ENCODE data around the gene OSBPL3. TPM values are rescaled to one million over a fixed set of nuclear protein-coding genes. Genes with fewer than 3 reads are reported as not detected.
A peak's percentile ranks its signal among the peaks of the same experiment; 100 is the strongest.

The OSBPL3 gene
- total and polyA plus RNA-seq, 8 donors, result 2.0 to 25.0 (median 9.9) TPM

- Histone ChIP-seq H3K9me3 (no peaks in the 10 kb centered on the region), H3K4me1 (peaks cover 0 to 38% (median 16%) of the 10 kb centered on the region in 4 donors), H3K27ac (peak overlapping the region in 1 of 5 donors; percentile 52), H3K4me3 (no peak overlapping the region), H3K36me3 (no peaks in the 10 kb centered on the region), H3K27me3 (no peaks in the 10 kb centered on the region)
- intact Hi-C loops (cut with DNase I; ENCODE audit: low total_unique reads), result no loop called here
- no peak for DNase-seq
- TF ChIP-seq, protein P1, sequence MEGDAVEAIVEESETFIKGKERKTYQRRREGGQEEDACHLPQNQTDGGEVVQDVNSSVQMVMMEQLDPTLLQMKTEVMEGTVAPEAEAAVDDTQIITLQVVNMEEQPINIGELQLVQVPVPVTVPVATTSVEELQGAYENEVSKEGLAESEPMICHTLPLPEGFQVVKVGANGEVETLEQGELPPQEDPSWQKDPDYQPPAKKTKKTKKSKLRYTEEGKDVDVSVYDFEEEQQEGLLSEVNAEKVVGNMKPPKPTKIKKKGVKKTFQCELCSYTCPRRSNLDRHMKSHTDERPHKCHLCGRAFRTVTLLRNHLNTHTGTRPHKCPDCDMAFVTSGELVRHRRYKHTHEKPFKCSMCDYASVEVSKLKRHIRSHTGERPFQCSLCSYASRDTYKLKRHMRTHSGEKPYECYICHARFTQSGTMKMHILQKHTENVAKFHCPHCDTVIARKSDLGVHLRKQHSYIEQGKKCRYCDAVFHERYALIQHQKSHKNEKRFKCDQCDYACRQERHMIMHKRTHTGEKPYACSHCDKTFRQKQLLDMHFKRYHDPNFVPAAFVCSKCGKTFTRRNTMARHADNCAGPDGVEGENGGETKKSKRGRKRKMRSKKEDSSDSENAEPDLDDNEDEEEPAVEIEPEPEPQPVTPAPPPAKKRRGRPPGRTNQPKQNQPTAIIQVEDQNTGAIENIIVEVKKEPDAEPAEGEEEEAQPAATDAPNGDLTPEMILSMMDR (IDR thresholded peaks at IDR 0.05), result no peak
- TF ChIP-seq POLR2A (IDR thresholded peaks at IDR 0.05), result no peak
- no peak for TF ChIP-seq EP300 (IDR thresholded peaks at IDR 0.05)
- WGBS, 5 donors, result 85 to 97% (median 92%) methylated on average over 1 of the region's 1 CpG
Measured at GRCh38 chr7:24966802-24967201, 13.2 kb downstream of the OSBPL3 start.

- H3K9me3 ChIP-seq, result no peaks in the 10 kb centered on the region
- H3K4me3 ChIP-seq, result no peak overlapping the region
- DNase-seq, result peak in 1 of 2 donors; percentile 71
- H3K27me3 ChIP-seq, result no peaks in the 10 kb centered on the region
- no peaks in the 10 kb centered on the region for H3K36me3 ChIP-seq
- peak overlapping the region in 2 of 5 donors; percentile 34 to 52 for H3K27ac ChIP-seq
- peaks cover 0 to 30% (median 16%) of the 10 kb centered on the region in 4 donors for H3K4me1 ChIP-seq
- intact Hi-C loops (cut with DNase I; ENCODE audit: low total_unique reads), result no loop called here
- TF ChIP-seq, protein P1 (IDR thresholded peaks at IDR 0.05), result no peak
- no peak for TF ChIP-seq EP300 (IDR thresholded peaks at IDR 0.05)
- TF ChIP-seq POLR2A (IDR thresholded peaks at IDR 0.05), result no peak
- no peak for TF ChIP-seq POLR2AphosphoS5 (IDR thresholded peaks at IDR 0.05)
- 49 to 55% (median 52%) methylated on average over 8 of the region's 8 CpGs for WGBS, 5 donors
Measured at GRCh38 chr7:24965831-24966708, 13.9 kb downstream of the OSBPL3 start.

- no peaks in the 10 kb centered on the region for H3K9me3 ChIP-seq
- WGBS, 5 donors, result 92 to 100% (median 95%) methylated on average over 2 of the region's 2 CpGs
- no peak for TF ChIP-seq POLR2A (IDR thresholded peaks at IDR 0.05)
- no peak for TF ChIP-seq EP300 (IDR thresholded peaks at IDR 0.05)
- TF ChIP-seq, protein P1 (IDR thresholded peaks at IDR 0.05), result no peak
- no peak for TF ChIP-seq POLR2AphosphoS5 (IDR thresholded peaks at IDR 0.05)
- peaks cover 0 to 25% (median 16%) of the 10 kb centered on the region in 4 donors for H3K4me1 ChIP-seq
- intact Hi-C loops (cut with DNase I; ENCODE audit: low total_unique reads), result no loop called here
- DNase-seq, result no peak
- no peak overlapping the region for H3K4me3 ChIP-seq
- H3K27me3 ChIP-seq, result no peaks in the 10 kb centered on the region
- H3K36me3 ChIP-seq, result no peaks in the 10 kb centered on the region
- no peak overlapping the region for H3K27ac ChIP-seq
Measured at GRCh38 chr7:24964191-24964590, 15.8 kb downstream of the OSBPL3 start.

DNA sequence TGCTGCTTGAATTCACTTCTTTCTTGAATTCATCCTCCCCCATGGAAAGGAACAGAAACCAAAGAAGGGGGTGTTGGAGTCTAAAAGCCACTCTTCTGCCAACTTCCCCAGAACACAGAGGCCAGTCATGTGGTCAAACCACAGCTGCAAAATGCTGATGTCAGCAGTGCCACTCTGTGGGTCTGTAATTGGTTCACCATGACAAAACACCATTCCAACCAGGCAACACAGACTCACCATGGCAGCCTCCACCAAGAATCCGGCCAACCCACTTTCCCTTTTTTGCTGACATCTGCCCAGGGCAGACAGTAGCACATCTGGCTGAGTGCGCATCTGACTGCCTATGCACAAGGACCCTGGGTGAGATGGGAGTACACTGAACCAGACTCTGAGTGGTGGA lies 16.8 kb downstream of the OSBPL3 start:
- DNase-seq, result peak; percentile 28 to 50
- Histone ChIP-seq H3K9me3 (no peaks in the 10 kb centered on the region), H3K27ac (no peak overlapping the region), H3K36me3 (no peaks in the 10 kb centered on the region), H3K27me3 (no peaks in the 10 kb centered on the region), H3K4me1 (peaks cover 0 to 25% (median 16%) of the 10 kb centered on the region in 4 donors), H3K4me3 (no peak overlapping the region)
- intact Hi-C loops (cut with DNase I; ENCODE audit: low total_unique reads), result no loop called here
- 72 to 100% (median 90%) methylated on average over 2 of the region's 2 CpGs for WGBS, 5 donors
- peak in 1 of 3 donors; percentile 5 for TF ChIP-seq POLR2AphosphoS5 (IDR thresholded peaks at IDR 0.05)
- TF ChIP-seq, protein P1 (IDR thresholded peaks at IDR 0.05), result no peak
